ENCODE results near the gene CELA1.

CELA1 gene

GRCh38 chr12:51370667-51371066, 24.2 kb upstream of the CELA1 start:
- Histone ChIP-seq H3K4me3 (replicated peaks; ENCODE audit: insufficient read depth, low read length) (no peak overlapping the region), H3K27ac (replicated peaks) (no peak overlapping the region), H3K27me3 (ENCODE audit: insufficient read depth, poor library complexity, severe bottlenecking) (no peaks in the 10 kb centered on the region)
- DNase-seq (ENCODE audit: low read depth in 1 of 2, low spot score in 1 of 2) = no peak
- TF ChIP-seq GABPA (IDR thresholded peaks at IDR 0.05; ENCODE audit: low read depth) (no peak), REST (IDR thresholded peaks at IDR 0.05; ENCODE audit: insufficient replicate concordance, low read depth) (no peak), POLR2AphosphoS5 (IDR thresholded peaks at IDR 0.05; ENCODE audit: low read depth) (no peak), SPI1 (IDR thresholded peaks at IDR 0.05; ENCODE audit: borderline replicate concordance, low read depth) (no peak), CTCF (IDR thresholded peaks at IDR 0.05; ENCODE audit: insufficient read depth, low read length) (no peak)

GRCh38 chr12:51369581-51369980, 23.1 kb upstream of the CELA1 start:
- H3K27me3 ChIP-seq (ENCODE audit: insufficient read depth, poor library complexity, severe bottlenecking) = no peaks in the 10 kb centered on the region
- TF ChIP-seq GABPA (IDR thresholded peaks at IDR 0.05; ENCODE audit: low read depth) = no peak
- TF ChIP-seq SPI1 (IDR thresholded peaks at IDR 0.05; ENCODE audit: borderline replicate concordance, low read depth) = no peak
- no peak for TF ChIP-seq POLR2AphosphoS5 (IDR thresholded peaks at IDR 0.05; ENCODE audit: low read depth)
- no peak for TF ChIP-seq REST (IDR thresholded peaks at IDR 0.05; ENCODE audit: insufficient replicate concordance, low read depth)
- no peak for TF ChIP-seq CTCF (IDR thresholded peaks at IDR 0.05; ENCODE audit: insufficient read depth, low read length)
- no peak overlapping the region for H3K4me3 ChIP-seq (replicated peaks; ENCODE audit: insufficient read depth, low read length)
- H3K27ac ChIP-seq (replicated peaks) = peak overlapping the region; percentile 31
- DNase-seq (ENCODE audit: low read depth in 1 of 2, low spot score in 1 of 2) = no peak

GRCh38 chr12:51368640-51369517, 22.4 kb upstream of the CELA1 start:
- DNase-seq (ENCODE audit: low read depth in 1 of 2, low spot score in 1 of 2) = peak in 1 of 2 experiments; percentile 95
- no peak for TF ChIP-seq CTCF (IDR thresholded peaks at IDR 0.05; ENCODE audit: insufficient read depth, low read length)
- TF ChIP-seq GABPA (IDR thresholded peaks at IDR 0.05; ENCODE audit: low read depth) = peak; percentile 82
- TF ChIP-seq POLR2AphosphoS5 (IDR thresholded peaks at IDR 0.05; ENCODE audit: low read depth) = peak; percentile 100
- TF ChIP-seq SPI1 (IDR thresholded peaks at IDR 0.05; ENCODE audit: borderline replicate concordance, low read depth) = peak; percentile 67; the same call in 1 of the 2 replicates
- no peak for TF ChIP-seq REST (IDR thresholded peaks at IDR 0.05; ENCODE audit: insufficient replicate concordance, low read depth)
- Histone ChIP-seq H3K27ac (replicated peaks) (peak overlapping the region; percentile 31), H3K4me3 (replicated peaks; ENCODE audit: insufficient read depth, low read length) (no peak overlapping the region), H3K27me3 (ENCODE audit: insufficient read depth, poor library complexity, severe bottlenecking) (no peaks in the 10 kb centered on the region)

Data from HL-60 (cell line).